ENCODE measurements around the gene CDKN2AIPNL.

DNA sequence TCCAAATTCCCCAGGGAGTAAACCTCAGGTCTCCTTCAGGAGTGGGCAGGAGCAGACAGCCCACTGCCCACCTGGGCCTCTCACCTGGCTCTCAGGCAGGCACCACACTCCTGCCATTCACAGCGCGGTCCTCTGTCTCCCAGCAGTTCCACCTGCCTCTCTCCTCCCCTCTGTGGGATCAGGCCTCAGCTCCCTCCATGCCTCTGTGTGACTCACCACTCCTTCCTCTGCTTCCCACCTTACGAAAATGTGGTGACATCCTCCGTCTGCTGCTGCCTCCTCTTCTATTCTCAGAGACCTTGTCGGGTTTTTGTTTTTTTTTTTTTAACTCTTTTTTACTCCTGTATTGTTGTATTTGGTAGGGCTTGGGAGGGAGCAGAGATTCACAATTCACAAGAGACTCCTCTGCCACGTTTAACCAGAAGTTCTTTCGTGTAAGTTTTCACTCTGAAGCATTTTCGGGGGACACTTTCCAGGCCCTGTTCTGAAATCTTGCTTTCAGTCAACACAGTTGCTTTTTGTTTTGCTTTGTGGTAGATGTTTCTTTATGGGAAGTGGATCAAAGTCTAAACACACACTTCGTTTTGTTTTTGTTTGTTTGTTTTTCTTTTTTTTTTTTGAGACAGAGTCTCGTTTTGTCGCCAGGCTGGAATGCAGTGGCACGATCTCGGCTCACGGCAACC is 21.1 kb upstream of the CDKN2AIPNL start:
- TF ChIP-seq, protein P1, sequence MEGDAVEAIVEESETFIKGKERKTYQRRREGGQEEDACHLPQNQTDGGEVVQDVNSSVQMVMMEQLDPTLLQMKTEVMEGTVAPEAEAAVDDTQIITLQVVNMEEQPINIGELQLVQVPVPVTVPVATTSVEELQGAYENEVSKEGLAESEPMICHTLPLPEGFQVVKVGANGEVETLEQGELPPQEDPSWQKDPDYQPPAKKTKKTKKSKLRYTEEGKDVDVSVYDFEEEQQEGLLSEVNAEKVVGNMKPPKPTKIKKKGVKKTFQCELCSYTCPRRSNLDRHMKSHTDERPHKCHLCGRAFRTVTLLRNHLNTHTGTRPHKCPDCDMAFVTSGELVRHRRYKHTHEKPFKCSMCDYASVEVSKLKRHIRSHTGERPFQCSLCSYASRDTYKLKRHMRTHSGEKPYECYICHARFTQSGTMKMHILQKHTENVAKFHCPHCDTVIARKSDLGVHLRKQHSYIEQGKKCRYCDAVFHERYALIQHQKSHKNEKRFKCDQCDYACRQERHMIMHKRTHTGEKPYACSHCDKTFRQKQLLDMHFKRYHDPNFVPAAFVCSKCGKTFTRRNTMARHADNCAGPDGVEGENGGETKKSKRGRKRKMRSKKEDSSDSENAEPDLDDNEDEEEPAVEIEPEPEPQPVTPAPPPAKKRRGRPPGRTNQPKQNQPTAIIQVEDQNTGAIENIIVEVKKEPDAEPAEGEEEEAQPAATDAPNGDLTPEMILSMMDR (IDR thresholded peaks at IDR 0.05) = no peak
- TF ChIP-seq POLR2AphosphoS5 (IDR thresholded peaks at IDR 0.05; ENCODE audit: low read depth, low read length) = no peak
- TF ChIP-seq, protein P2, sequence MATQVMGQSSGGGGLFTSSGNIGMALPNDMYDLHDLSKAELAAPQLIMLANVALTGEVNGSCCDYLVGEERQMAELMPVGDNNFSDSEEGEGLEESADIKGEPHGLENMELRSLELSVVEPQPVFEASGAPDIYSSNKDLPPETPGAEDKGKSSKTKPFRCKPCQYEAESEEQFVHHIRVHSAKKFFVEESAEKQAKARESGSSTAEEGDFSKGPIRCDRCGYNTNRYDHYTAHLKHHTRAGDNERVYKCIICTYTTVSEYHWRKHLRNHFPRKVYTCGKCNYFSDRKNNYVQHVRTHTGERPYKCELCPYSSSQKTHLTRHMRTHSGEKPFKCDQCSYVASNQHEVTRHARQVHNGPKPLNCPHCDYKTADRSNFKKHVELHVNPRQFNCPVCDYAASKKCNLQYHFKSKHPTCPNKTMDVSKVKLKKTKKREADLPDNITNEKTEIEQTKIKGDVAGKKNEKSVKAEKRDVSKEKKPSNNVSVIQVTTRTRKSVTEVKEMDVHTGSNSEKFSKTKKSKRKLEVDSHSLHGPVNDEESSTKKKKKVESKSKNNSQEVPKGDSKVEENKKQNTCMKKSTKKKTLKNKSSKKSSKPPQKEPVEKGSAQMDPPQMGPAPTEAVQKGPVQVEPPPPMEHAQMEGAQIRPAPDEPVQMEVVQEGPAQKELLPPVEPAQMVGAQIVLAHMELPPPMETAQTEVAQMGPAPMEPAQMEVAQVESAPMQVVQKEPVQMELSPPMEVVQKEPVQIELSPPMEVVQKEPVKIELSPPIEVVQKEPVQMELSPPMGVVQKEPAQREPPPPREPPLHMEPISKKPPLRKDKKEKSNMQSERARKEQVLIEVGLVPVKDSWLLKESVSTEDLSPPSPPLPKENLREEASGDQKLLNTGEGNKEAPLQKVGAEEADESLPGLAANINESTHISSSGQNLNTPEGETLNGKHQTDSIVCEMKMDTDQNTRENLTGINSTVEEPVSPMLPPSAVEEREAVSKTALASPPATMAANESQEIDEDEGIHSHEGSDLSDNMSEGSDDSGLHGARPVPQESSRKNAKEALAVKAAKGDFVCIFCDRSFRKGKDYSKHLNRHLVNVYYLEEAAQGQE (IDR thresholded peaks at IDR 0.05; ENCODE audit: insufficient read depth in 1 of 2, low read depth in 2 of 2, low read length in 1 of 2) = no peak
- TF ChIP-seq SIN3A (IDR thresholded peaks at IDR 0.05; ENCODE audit: borderline replicate concordance, insufficient read depth, low read depth, low read length) = no peak
- TF ChIP-seq TCF7L2 (IDR thresholded peaks at IDR 0.05; ENCODE audit: low read depth, low read length) = no peak

Data from Panc1 (cell line).